SJSA1 (cell line): ENCODE data around the gene CACNA1C. TPM values are rescaled to one million over a fixed set of nuclear protein-coding genes. Genes with fewer than 3 reads are reported as not detected.

Experiments used
- DNase-seq, 2 experiments: peaks; one replicate each; pipeline ENCODE4 v3.0.0-alpha.2; 2015 to 2020; ENCODE audit warnings: low spot score in 2 of 2, low read depth in 1 of 2
- H3K27ac ChIP-seq: fragments of 250-450 bp; sonication (Bioruptor Pico); 2 replicates; pipeline ENCODE4 v1.5.1; 2020; ENCODE audit warnings: mild to moderate bottlenecking, moderate library complexity
- H3K27me3 ChIP-seq: fragments of 250-450 bp; sonication (Bioruptor Pico); replicated peaks from 2 replicates; pipeline ENCODE4 v1.5.1; 2020; ENCODE audit warnings: mild to moderate bottlenecking, moderate library complexity
- H3K36me3 ChIP-seq: fragments of 250-450 bp; sonication (Bioruptor Pico); 2 replicates; pipeline ENCODE4 v1.5.1; 2020; ENCODE audit warnings: mild to moderate bottlenecking
- H3K4me1 ChIP-seq: fragments of 250-450 bp; sonication (Bioruptor Pico); replicated peaks from 2 replicates; pipeline ENCODE4 v1.6.1; 2021; ENCODE audit warnings: mild to moderate bottlenecking
- H3K4me3 ChIP-seq: fragments of 250-450 bp; sonication (Bioruptor Pico); 2 replicates; pipeline ENCODE4 v1.5.1; 2020; ENCODE audit warnings: mild to moderate bottlenecking
- H3K9me3 ChIP-seq: fragments of 250-450 bp; sonication (Bioruptor Pico); replicated peaks from 2 replicates; pipeline ENCODE4 v1.5.1; 2020; ENCODE audit warnings: mild to moderate bottlenecking
- total RNA-seq: library from RNA; depleted of rRNA; stranded (reverse); fragments of >200 nt; shearing (Covaris generic); gene quantifications from 2 replicates; pipeline ENCODE4 v1.2.3, GENCODE V29; 2014

Gene CACNA1C
- total RNA-seq, 1 experiment from 2014 or later, result 6.1 TPM

GRCh38 chr12:2262449-2262848, 209.7 kb downstream of the CACNA1C start:
- DNase-seq, result no peak
- Histone ChIP-seq H3K4me1 (peaks cover 79% of the 10 kb centered on the region), H3K4me3 (no peak overlapping the region), H3K27me3 (no peaks in the 10 kb centered on the region), H3K36me3 (no peaks in the 10 kb centered on the region), H3K27ac (no peak overlapping the region), H3K9me3 (no peaks in the 10 kb centered on the region)

GRCh38 chr12:2263901-2264300, 211.1 kb downstream of the CACNA1C start:
- Histone ChIP-seq H3K36me3 (no peaks in the 10 kb centered on the region), H3K4me1 (peaks cover 81% of the 10 kb centered on the region), H3K9me3 (no peaks in the 10 kb centered on the region), H3K27ac (peak overlapping the region; percentile 91), H3K27me3 (no peaks in the 10 kb centered on the region), H3K4me3 (no peak overlapping the region)
- no peak for DNase-seq

GRCh38 chr12:2264651-2265232, 212.0 kb downstream of the CACNA1C start:
- Histone ChIP-seq H3K4me3 (no peak overlapping the region), H3K27me3 (no peaks in the 10 kb centered on the region), H3K36me3 (no peaks in the 10 kb centered on the region), H3K9me3 (no peaks in the 10 kb centered on the region), H3K4me1 (peaks cover 81% of the 10 kb centered on the region), H3K27ac (peak overlapping the region; percentile 91)
- DNase-seq, result peak; percentile 91 to 93

GRCh38 chr12:2265461-2266167, 212.8 kb downstream of the CACNA1C start:
- DNase-seq, result peak; percentile 86 to 87
- Histone ChIP-seq H3K27ac (peak overlapping the region; percentile 91), H3K4me3 (no peak overlapping the region), H3K36me3 (no peaks in the 10 kb centered on the region), H3K27me3 (no peaks in the 10 kb centered on the region), H3K9me3 (no peaks in the 10 kb centered on the region), H3K4me1 (peaks cover 80% of the 10 kb centered on the region)

GRCh38 chr12:2266666-2267620, 214.2 kb downstream of the CACNA1C start:
- Histone ChIP-seq H3K4me3 (no peak overlapping the region), H3K27me3 (no peaks in the 10 kb centered on the region), H3K36me3 (no peaks in the 10 kb centered on the region), H3K27ac (peak overlapping the region; percentile 91), H3K4me1 (peaks cover 75% of the 10 kb centered on the region), H3K9me3 (no peaks in the 10 kb centered on the region)
- DNase-seq, result peak in 1 of 2 experiments; percentile 37

GRCh38 chr12:2267703-2268470, 215.1 kb downstream of the CACNA1C start:
- Histone ChIP-seq H3K4me1 (peaks cover 70% of the 10 kb centered on the region), H3K27ac (peak overlapping the region; percentile 91), H3K9me3 (no peaks in the 10 kb centered on the region), H3K4me3 (no peak overlapping the region), H3K27me3 (no peaks in the 10 kb centered on the region), H3K36me3 (no peaks in the 10 kb centered on the region)
- peak; percentile 88 to 92 for DNase-seq

- Histone ChIP-seq H3K27me3 (no peaks in the 10 kb centered on the region), H3K9me3 (no peaks in the 10 kb centered on the region), H3K27ac (peak overlapping the region; percentile 91), H3K4me1 (peaks cover 64% of the 10 kb centered on the region), H3K4me3 (no peak overlapping the region), H3K36me3 (no peaks in the 10 kb centered on the region)
- DNase-seq, result peak; percentile 83 to 92
Observed at GRCh38 chr12:2268471-2269286, 215.9 kb downstream of the CACNA1C start.

GRCh38 chr12:2270846-2271245, 218.1 kb downstream of the CACNA1C start:
- H3K4me3 ChIP-seq, result no peak overlapping the region
- H3K9me3 ChIP-seq, result no peaks in the 10 kb centered on the region
- H3K36me3 ChIP-seq, result no peaks in the 10 kb centered on the region
- H3K27me3 ChIP-seq, result no peaks in the 10 kb centered on the region
- no peak for DNase-seq
- H3K27ac ChIP-seq, result no peak overlapping the region
- H3K4me1 ChIP-seq, result peaks cover 42% of the 10 kb centered on the region

- Histone ChIP-seq H3K9me3 (no peaks in the 10 kb centered on the region), H3K4me3 (no peak overlapping the region), H3K4me1 (peaks cover 40% of the 10 kb centered on the region), H3K36me3 (no peaks in the 10 kb centered on the region), H3K27me3 (no peaks in the 10 kb centered on the region), H3K27ac (no peak overlapping the region)
- DNase-seq, result no peak
Observed at GRCh38 chr12:2271961-2272360, 219.2 kb downstream of the CACNA1C start.

- H3K27ac ChIP-seq, result no peak overlapping the region
- no peak overlapping the region for H3K4me3 ChIP-seq
- no peaks in the 10 kb centered on the region for H3K36me3 ChIP-seq
- H3K4me1 ChIP-seq, result peaks cover 39% of the 10 kb centered on the region
- H3K9me3 ChIP-seq, result no peaks in the 10 kb centered on the region
- no peaks in the 10 kb centered on the region for H3K27me3 ChIP-seq
- no peak for DNase-seq
Observed at GRCh38 chr12:2273288-2273687, 220.5 kb downstream of the CACNA1C start.

GRCh38 chr12:2273751-2274150, 221.0 kb downstream of the CACNA1C start:
- Histone ChIP-seq H3K27me3 (no peaks in the 10 kb centered on the region), H3K9me3 (no peaks in the 10 kb centered on the region), H3K4me3 (no peak overlapping the region), H3K36me3 (no peaks in the 10 kb centered on the region), H3K27ac (no peak overlapping the region), H3K4me1 (peaks cover 39% of the 10 kb centered on the region)
- no peak for DNase-seq

- no peak for DNase-seq
- peaks cover 29% of the 10 kb centered on the region for H3K4me1 ChIP-seq
- H3K9me3 ChIP-seq, result no peaks in the 10 kb centered on the region
- H3K27me3 ChIP-seq, result no peaks in the 10 kb centered on the region
- no peak overlapping the region for H3K4me3 ChIP-seq
- no peak overlapping the region for H3K27ac ChIP-seq
- H3K36me3 ChIP-seq, result no peaks in the 10 kb centered on the region
Observed at GRCh38 chr12:2274733-2275132, 221.9 kb downstream of the CACNA1C start.
